Endothelial cell of umbilical vein (primary cell): ENCODE data around the gene TRIM45. TPM values are rescaled to one million over a fixed set of nuclear protein-coding genes. Genes with fewer than 3 reads are reported as not detected.

Experiments
- BruUV-seq: library from RNA; stranded (reverse); fragments of 400-500 nt; replicated peaks from 2 replicates; lab custom pipeline; 2021; lab: Mats Ljungman, UMichigan
- CTCF ChIA-PET: fragments of 300-600, 350-600 bp; sonication (Branson Sonifier 250); formaldehyde crosslinking; loops from one replicate; lab custom pipeline; 2021; ENCODE audit warnings: antibody characterized with exemption, inconsistent platforms; lab: Charles Lee
- POLR2A ChIA-PET: fragments of 300-600, 350-600 bp; sonication (Branson Sonifier 250); formaldehyde crosslinking; loops from one replicate; lab custom pipeline; 2021; ENCODE audit warnings: antibody characterized with exemption, inconsistent platforms; lab: Charles Lee
- DNase-seq: peaks from one replicate; pipeline ENCODE4 v3.0.0-alpha.2; 2011; ENCODE audit warnings: low read depth, low spot score
- FAIRE-seq: peaks from 2 replicates; lab custom pipeline; 2011; peaks lifted over from hg19 to GRCh38; lab: Jason Lieb, UNC
- H2AFZ ChIP-seq: 2 replicates; pipeline ENCODE4 v1.6.0; 2012; ENCODE audit warnings: low read depth, low read length, control low read depth, inconsistent platforms
- H3K27ac ChIP-seq: 2 replicates; pipeline ENCODE4 v1.5.1; 2011; ENCODE audit warnings: low read depth, mild to moderate bottlenecking, control low read depth, low read length, moderate library complexity; ENCODE audit not compliant: insufficient read depth
- H3K27me3 ChIP-seq, 2 experiments: 2 replicates each; pipeline versions ENCODE4 v1.6.0 to v1.6.1; 2011; ENCODE audit warnings: low read length in 2 of 2, mixed read lengths in 1 of 2; ENCODE audit not compliant: control insufficient read depth in 2 of 2, insufficient read depth in 2 of 2
- H3K36me3 ChIP-seq, 2 experiments: 2 replicates in 1 of 2; 3 replicates in 1 of 2; pipeline ENCODE4 v1.5.1; 2011; ENCODE audit warnings: low read length in 2 of 2, mild to moderate bottlenecking in 1 of 2, moderate library complexity in 1 of 2; ENCODE audit not compliant: control insufficient read depth in 2 of 2, insufficient read depth in 2 of 2; ENCODE audit errors: extremely low read depth in 1 of 2
- H3K4me1 ChIP-seq: 3 replicates; pipeline ENCODE4 v1.5.1; 2011; ENCODE audit warnings: mild to moderate bottlenecking, low read length; ENCODE audit not compliant: control insufficient read depth, insufficient read depth; ENCODE audit errors: extremely low read depth
- H3K4me2 ChIP-seq: 2 replicates; pipeline ENCODE4 v1.6.1; 2011; ENCODE audit warnings: low read length, control low read depth, mixed read lengths; ENCODE audit not compliant: insufficient read depth
- H3K4me3 ChIP-seq, 3 experiments: fragments of 200-600 bp in 1 of 3; sonication (generic), shearing (Covaris generic) in 1 of 3; replicated peaks in 1 of 3; 2 replicates each; pipeline ENCODE4 v1.5.1; 2011 to 2016; ENCODE audit warnings: control low read depth in 3 of 3, low read length in 3 of 3, mild to moderate bottlenecking in 2 of 3, inconsistent platforms in 1 of 3, low read depth in 1 of 3, moderate library complexity in 1 of 3; ENCODE audit not compliant: insufficient read depth in 1 of 3
- H3K79me2 ChIP-seq: 2 replicates; pipeline ENCODE4 v1.6.0; 2012; ENCODE audit warnings: low read length, inconsistent platforms; ENCODE audit not compliant: control insufficient read depth, insufficient read depth
- H3K9ac ChIP-seq: replicated peaks from 2 replicates; pipeline ENCODE3; 2011; ENCODE audit warnings: low read length, control low read depth; ENCODE audit not compliant: insufficient read depth; ENCODE audit errors: extremely low read depth
- H3K9me1 ChIP-seq: replicated peaks from 3 replicates; pipeline ENCODE4 v1.6.0; 2011; ENCODE audit warnings: mild to moderate bottlenecking, low read length; ENCODE audit not compliant: control insufficient read depth, insufficient read depth; ENCODE audit errors: extremely low read depth
- H3K9me3 ChIP-seq: replicated peaks from 2 replicates; pipeline ENCODE4 v1.5.1; 2012; ENCODE audit warnings: low read length, inconsistent platforms; ENCODE audit not compliant: control insufficient read depth, insufficient read depth
- H4K20me1 ChIP-seq: replicated peaks from 2 replicates; pipeline ENCODE3; 2011; ENCODE audit warnings: mild to moderate bottlenecking, low read length; ENCODE audit not compliant: control insufficient read depth, insufficient read depth; ENCODE audit errors: extremely low read depth
- EZH2 ChIP-seq: IDR thresholded peaks from 2 replicates; pipeline ENCODE4 v1.6.1; 2012; ENCODE audit warnings: borderline replicate concordance, low read depth, mild to moderate bottlenecking, moderate library complexity, low read length, inconsistent platforms; ENCODE audit not compliant: severe bottlenecking
- FOS ChIP-seq: IDR thresholded peaks from 2 replicates; pipeline ENCODE4 v1.6.1; 2011; ENCODE audit warnings: mild to moderate bottlenecking, low read length, moderate library complexity, borderline replicate concordance; ENCODE audit not compliant: insufficient read depth
- GATA2 ChIP-seq: IDR thresholded peaks from 2 replicates; pipeline ENCODE4 v1.7.0; 2011; ENCODE audit warnings: low read depth, mild to moderate bottlenecking, moderate library complexity, mixed read lengths, low read length; ENCODE audit not compliant: insufficient read length, insufficient read depth
- JUN ChIP-seq: IDR thresholded peaks from 2 replicates; pipeline ENCODE4 v1.6.1; 2011; ENCODE audit warnings: borderline replicate concordance, low read depth; ENCODE audit not compliant: insufficient read length, insufficient read depth
- MYC ChIP-seq: IDR thresholded peaks from one replicate; pipeline ENCODE4 v1.6.1; 2011; ENCODE audit warnings: mild to moderate bottlenecking, low read depth, low read length
- POLR2A ChIP-seq: IDR thresholded peaks from 2 replicates; pipeline ENCODE4 v1.6.1; 2012; ENCODE audit warnings: low read depth, mild to moderate bottlenecking, control low read depth, low read length
- POLR2AphosphoS5 ChIP-seq: IDR thresholded peaks from 2 replicates; pipeline ENCODE4 v1.6.1; 2012; ENCODE audit warnings: low read depth, mild to moderate bottlenecking, control low read depth, low read length, moderate library complexity; ENCODE audit not compliant: insufficient read depth
- dilution Hi-C: fragments of 300-500 bp; cut with MboI; formaldehyde crosslinking; loops from one replicate; pipeline ENCODE4 v1.15.0; 2019; ENCODE audit warnings: low sequenced_read_pairs; ENCODE audit not compliant: extremely low pct_ligation_motif_present
- intact Hi-C: fragments of 100-400 bp; cut with micrococcal nuclease; formaldehyde crosslinking; loops from one replicate; pipeline ENCODE4 v1.10.0; 2022
- polyA plus RNA-seq, 4 experiments: library from polyadenylated mRNA; depleted of rRNA in 3 of 4; stranded (reverse) in 3 of 4; unstranded in 1 of 4; fragments of >200 nt; gene quantifications; 2 replicates each; pipeline versions ENCODE4 v1.2.1 to v1.2.3, GENCODE V29; 2011 to 2012; ENCODE audit warnings: missing spikeins in 1 of 4
- total RNA-seq: library from RNA; stranded (reverse); gene quantifications from 2 replicates; pipeline ENCODE4 v1.2.3, GENCODE V29; 2021
- TF ChIP-seq, protein P1 (sequence below): IDR thresholded peaks from 2 replicates; pipeline ENCODE4 v1.6.1; 2011; ENCODE audit not compliant: insufficient read depth, insufficient read length
- TF ChIP-seq, protein P2 (sequence below), 2 donors: IDR thresholded peaks; 1 replicate in 1 of 2; 2 replicates in 1 of 2; pipeline ENCODE4 v1.5.1; 2011; ENCODE audit warnings: low read length in 2 of 2, mild to moderate bottlenecking in 2 of 2, moderate library complexity in 2 of 2, control low read depth in 1 of 2, inconsistent platforms in 1 of 2, low read depth in 1 of 2; ENCODE audit not compliant: insufficient read depth in 1 of 2; ENCODE audit errors: extremely low read depth in 1 of 2

The TRIM45 gene
- total and polyA plus RNA-seq, 2 donors (not counting 3 experiments of a cell fraction or from before 2014, with no cell fraction given), result 2.9 to 3.1 TPM

DNA sequence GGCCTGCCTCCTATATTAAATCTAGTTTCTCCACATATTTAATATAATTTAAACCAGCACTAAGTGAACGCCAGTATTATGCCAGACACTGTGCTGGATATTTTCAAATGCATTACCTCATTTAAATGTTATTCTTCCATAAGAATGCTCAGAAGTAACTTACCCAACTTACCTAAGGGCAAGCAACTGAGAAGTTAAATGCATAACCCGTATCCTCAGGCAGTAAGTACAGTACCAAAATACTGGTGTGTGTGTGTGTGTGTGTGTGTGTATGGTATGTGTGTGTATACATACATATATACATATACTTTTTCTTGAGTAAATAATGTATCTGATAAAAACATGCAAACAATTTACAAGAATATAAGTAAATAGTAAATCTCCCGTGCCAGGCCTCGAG, 9.0 kb upstream of the TRIM45 start:
- dilution Hi-C loops (no loop called here), intact Hi-C loops (no loop called here)
- H3K36me3 ChIP-seq, result no peaks in the 10 kb centered on the region
- ChIA-PET POLR2A (no interaction called here), CTCF (interaction anchor here (1.1 to 5.0 kb wide), 3 partner anchors 38 to 62 kb away, joined by 3 to 490 read pairs (median 70); no protein-coding TSS in a partner anchor)
- no peak overlapping the region for H3K27ac ChIP-seq
- peaks cover 9 to 15% of the 10 kb centered on the region in 2 experiments for H3K27me3 ChIP-seq
- no peak overlapping the region for H3K9ac ChIP-seq
- no peaks in the 10 kb centered on the region for H4K20me1 ChIP-seq
- TF ChIP-seq EZH2 (no peak), POLR2A (no peak), JUN (no peak), GATA2 (no peak), FOS (no peak), MYC (no peak), POLR2AphosphoS5 (no peak)
- TF ChIP-seq, protein P1, sequence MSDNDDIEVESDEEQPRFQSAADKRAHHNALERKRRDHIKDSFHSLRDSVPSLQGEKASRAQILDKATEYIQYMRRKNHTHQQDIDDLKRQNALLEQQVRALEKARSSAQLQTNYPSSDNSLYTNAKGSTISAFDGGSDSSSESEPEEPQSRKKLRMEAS, result no peak
- TF ChIP-seq, protein P2, sequence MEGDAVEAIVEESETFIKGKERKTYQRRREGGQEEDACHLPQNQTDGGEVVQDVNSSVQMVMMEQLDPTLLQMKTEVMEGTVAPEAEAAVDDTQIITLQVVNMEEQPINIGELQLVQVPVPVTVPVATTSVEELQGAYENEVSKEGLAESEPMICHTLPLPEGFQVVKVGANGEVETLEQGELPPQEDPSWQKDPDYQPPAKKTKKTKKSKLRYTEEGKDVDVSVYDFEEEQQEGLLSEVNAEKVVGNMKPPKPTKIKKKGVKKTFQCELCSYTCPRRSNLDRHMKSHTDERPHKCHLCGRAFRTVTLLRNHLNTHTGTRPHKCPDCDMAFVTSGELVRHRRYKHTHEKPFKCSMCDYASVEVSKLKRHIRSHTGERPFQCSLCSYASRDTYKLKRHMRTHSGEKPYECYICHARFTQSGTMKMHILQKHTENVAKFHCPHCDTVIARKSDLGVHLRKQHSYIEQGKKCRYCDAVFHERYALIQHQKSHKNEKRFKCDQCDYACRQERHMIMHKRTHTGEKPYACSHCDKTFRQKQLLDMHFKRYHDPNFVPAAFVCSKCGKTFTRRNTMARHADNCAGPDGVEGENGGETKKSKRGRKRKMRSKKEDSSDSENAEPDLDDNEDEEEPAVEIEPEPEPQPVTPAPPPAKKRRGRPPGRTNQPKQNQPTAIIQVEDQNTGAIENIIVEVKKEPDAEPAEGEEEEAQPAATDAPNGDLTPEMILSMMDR (IDR thresholded peaks at IDR 0.05; ENCODE audit: extremely low read depth in 1 of 2, insufficient read depth in 1 of 2, low read depth in 1 of 2, low read length in 2 of 2), result no peak
- H3K4me2 ChIP-seq, result no peak overlapping the region
- no peaks in the 10 kb centered on the region for H3K9me1 ChIP-seq
- H2AFZ ChIP-seq, result no peak overlapping the region
- FAIRE-seq, result no peak
- H3K9me3 ChIP-seq, result no peaks in the 10 kb centered on the region
- H3K4me3 ChIP-seq, result no peak overlapping the region
- H3K4me1 ChIP-seq, result no peaks in the 10 kb centered on the region
- no peaks in the 10 kb centered on the region for H3K79me2 ChIP-seq
- BruUV-seq, result no TSS peak
- no peak for DNase-seq
